ENCODE results near the gene MED13L.

MED13L gene

GRCh38 chr12:115923851-115924250 is 353.6 kb downstream of the MED13L start:
- DNase-seq = no peak

- DNase-seq = no peak
These were observed 354.4 kb downstream of the MED13L start for GRCh38 chr12:115922952-115923564.

- DNase-seq = no peak
These were observed 356.9 kb downstream of the MED13L start for GRCh38 chr12:115920395-115921183.

GRCh38 chr12:115918763-115919162 is 358.7 kb downstream of the MED13L start:
- no peak for DNase-seq

GRCh38 chr12:115916910-115917668 is 360.4 kb downstream of the MED13L start:
- DNase-seq = no peak

- DNase-seq = no peak
These were observed 363.4 kb downstream of the MED13L start for GRCh38 chr12:115914122-115914521.

GRCh38 chr12:115912440-115912839 is 365.1 kb downstream of the MED13L start:
- no peak for DNase-seq

- DNase-seq = no peak
These were observed 366.1 kb downstream of the MED13L start for GRCh38 chr12:115911360-115911759.

GRCh38 chr12:115910057-115910456 is 367.4 kb downstream of the MED13L start:
- DNase-seq = no peak
